ENCODE measurements around the gene CHDH. TPM values are rescaled to one million over a fixed set of nuclear protein-coding genes. Genes with fewer than 3 reads are reported as not detected.

Gene CHDH
- total and polyA plus RNA-seq, 2 experiments from 2014 or later = 2.3 to 6.6 TPM

- Histone ChIP-seq H3K27me3 (ENCODE audit: insufficient read depth) (no peaks in the 10 kb centered on the region), H3K27ac (ENCODE audit: low read depth) (no peak overlapping the region), H3F3A (replicated peaks; ENCODE audit: low read depth) (no peaks in the 10 kb centered on the region), H3K4me3 (no peak overlapping the region), H3K36me3 (ENCODE audit: insufficient read depth) (no peaks in the 10 kb centered on the region; the same call in 1 of the 2 replicates), H4K20me1 (replicated peaks; ENCODE audit: insufficient read depth) (no peaks in the 10 kb centered on the region; the same call in 1 of the 2 replicates), H2AFZ (no peak overlapping the region), H3K4me1 (ENCODE audit: insufficient read depth) (no peaks in the 10 kb centered on the region), H3K4me2 (no peak overlapping the region), H3K9me2 (ENCODE audit: insufficient read depth) (no peaks in the 10 kb centered on the region), H3K79me2 (replicated peaks; ENCODE audit: insufficient read depth) (no peaks in the 10 kb centered on the region)
- peaks cover 10% of the 10 kb centered on the region for H3K4me1 Mint-ChIP-seq
- H3K9me3 Mint-ChIP-seq = no peaks in the 10 kb centered on the region
- H3K36me3 Mint-ChIP-seq (ENCODE audit: low read depth) = peaks cover 12% of the 10 kb centered on the region; the same call in 1 of the 3 replicates
- H3K27me3 Mint-ChIP-seq (ENCODE audit: insufficient read depth, low read depth, poor library complexity) = peaks cover 2% of the 10 kb centered on the region
- no peak for ATAC-seq
- DNase-seq (ENCODE audit: low spot score) = no peak
- no peak overlapping the region for H3K27ac Mint-ChIP-seq
- TF ChIP-seq ZNF462 (CRISPR knock-in tag; IDR thresholded peaks at IDR 0.05) (no peak), ETS1 (IDR thresholded peaks at IDR 0.05) (no peak), ZNF114 (CRISPR knock-in tag; IDR thresholded peaks at IDR 0.05) (no peak), CTCF (conservative IDR thresholded peaks at IDR 0.05; ENCODE audit: low read depth in 2 of 2) (no peak)
- no peak overlapping the region for H3K4me3 Mint-ChIP-seq
Observed at GRCh38 chr3:53820084-53820483, 26.1 kb downstream of the CHDH start.
